ENCODE measurements around the gene ACTR8.
A peak's percentile ranks its signal among the peaks of the same experiment; 100 is the strongest.

Gene ACTR8

DNA sequence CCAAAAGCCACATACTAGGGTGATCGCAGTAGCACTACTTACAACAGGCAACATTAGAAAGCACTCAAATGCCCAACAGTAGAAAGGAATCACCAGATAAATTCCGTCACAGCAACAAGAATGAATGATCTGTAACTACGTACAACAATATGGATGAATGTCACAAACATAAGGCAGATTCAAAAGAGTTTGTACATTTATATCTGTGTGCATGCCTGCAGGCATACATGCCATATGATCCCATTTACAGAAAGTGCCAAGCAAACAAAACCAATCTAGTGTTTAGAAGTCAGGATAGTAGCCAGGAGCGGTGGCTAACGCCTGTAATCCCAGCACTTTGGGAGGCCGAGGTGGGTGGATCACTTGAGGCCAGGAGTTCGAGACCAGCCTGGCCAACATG lies 32.0 kb downstream of the ACTR8 start:
- TF ChIP-seq, protein P1, sequence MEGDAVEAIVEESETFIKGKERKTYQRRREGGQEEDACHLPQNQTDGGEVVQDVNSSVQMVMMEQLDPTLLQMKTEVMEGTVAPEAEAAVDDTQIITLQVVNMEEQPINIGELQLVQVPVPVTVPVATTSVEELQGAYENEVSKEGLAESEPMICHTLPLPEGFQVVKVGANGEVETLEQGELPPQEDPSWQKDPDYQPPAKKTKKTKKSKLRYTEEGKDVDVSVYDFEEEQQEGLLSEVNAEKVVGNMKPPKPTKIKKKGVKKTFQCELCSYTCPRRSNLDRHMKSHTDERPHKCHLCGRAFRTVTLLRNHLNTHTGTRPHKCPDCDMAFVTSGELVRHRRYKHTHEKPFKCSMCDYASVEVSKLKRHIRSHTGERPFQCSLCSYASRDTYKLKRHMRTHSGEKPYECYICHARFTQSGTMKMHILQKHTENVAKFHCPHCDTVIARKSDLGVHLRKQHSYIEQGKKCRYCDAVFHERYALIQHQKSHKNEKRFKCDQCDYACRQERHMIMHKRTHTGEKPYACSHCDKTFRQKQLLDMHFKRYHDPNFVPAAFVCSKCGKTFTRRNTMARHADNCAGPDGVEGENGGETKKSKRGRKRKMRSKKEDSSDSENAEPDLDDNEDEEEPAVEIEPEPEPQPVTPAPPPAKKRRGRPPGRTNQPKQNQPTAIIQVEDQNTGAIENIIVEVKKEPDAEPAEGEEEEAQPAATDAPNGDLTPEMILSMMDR (conservative IDR thresholded peaks at IDR 0.05; ENCODE audit: low read depth, low read length): no peak

DNA sequence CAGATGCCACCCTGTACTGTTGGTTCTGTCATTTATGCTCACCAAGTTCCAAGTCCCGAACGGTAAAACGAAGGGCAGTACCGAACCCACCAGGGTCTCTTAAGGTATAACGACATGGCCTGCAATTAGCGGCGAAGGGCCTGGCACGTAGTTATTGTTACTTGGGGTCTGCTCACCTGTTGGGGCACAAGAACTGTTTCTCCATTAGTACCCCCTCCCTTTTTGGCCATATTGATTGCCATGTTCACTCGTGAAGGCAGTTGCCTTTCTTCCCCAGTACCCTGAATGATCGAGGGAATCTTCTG lies 35.1 kb downstream of the ACTR8 start:
- TF ChIP-seq, protein P1 (conservative IDR thresholded peaks at IDR 0.05; ENCODE audit: low read depth, low read length): no peak
- no peak for DNase-seq (ENCODE audit: low read depth)
- H3K4me3 ChIP-seq (ENCODE audit: low read depth, low read length): no peak overlapping the region

More for the DNA sequence above, 32.0 kb downstream of the ACTR8 start:
- no peak for DNase-seq (ENCODE audit: low read depth)
- no peak overlapping the region for H3K4me3 ChIP-seq (ENCODE audit: low read depth, low read length)

DNA sequence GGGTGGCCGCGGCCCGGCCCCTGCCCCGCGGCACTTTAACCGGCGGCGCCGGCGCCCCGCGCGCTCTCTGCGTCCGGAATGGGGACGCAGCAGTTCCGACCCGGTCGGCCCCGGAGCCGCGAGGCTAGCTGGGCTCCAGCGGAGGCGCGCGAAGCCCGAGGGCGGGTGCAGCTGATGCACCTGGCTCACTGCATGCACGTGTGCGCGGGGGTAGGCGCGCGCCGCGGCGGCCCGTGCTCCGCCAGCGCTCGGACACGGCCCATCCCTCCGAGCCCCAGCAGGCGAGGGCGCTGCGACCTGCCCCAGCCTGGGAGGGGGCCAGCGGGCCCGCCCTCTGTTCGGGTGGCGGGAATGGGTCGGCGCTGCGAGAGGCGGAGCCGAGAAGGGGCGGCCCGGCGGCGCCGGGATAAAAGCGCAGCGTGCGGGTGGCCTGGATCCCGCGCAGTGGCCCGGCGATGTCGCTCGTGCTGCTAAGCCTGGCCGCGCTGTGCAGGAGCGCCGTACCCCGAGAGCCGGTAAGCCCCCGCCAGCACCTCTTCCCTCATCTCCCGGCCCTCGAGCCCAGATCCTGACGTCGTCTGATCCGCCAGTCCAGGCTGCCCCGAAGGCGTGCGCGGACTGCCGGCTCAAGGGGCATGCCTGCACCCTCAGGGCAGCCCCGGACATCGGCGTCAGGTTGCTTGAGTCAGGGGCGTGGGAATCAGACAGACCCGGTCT lies 35.7 kb downstream of the ACTR8 start, which contains the start of the genes CHDH and IL17RB:
Gene CHDH, minus strand, starts transcription at position 286 of the 717 bp plus-strand sequence. CDS start 22,411 bp downstream, outside the sequence.
Gene IL17RB, plus strand, starts transcription at position 435 of the 717 bp plus-strand sequence. Its CDS starts 21 bp downstream, at position 456.
- H3K4me3 ChIP-seq (ENCODE audit: low read depth, low read length): peak within 1 kb of the TSS; percentile 56
- DNase-seq (ENCODE audit: low read depth): no peak
- TF ChIP-seq, protein P1 (conservative IDR thresholded peaks at IDR 0.05; ENCODE audit: low read depth, low read length): no peak

DNA sequence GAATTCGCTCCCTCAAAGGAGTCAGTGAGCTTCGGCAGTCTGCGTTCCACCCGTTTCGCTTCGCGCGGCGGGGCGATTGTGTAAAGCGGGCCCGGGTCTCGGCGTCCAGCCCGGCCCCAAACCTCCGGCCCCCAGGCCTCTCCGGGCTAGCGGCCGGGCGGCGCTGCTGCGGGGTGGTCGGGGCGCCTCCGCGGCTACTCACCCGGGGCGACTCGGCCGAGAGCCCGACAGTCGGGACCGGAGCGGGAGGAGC lies 36.1 kb downstream of the ACTR8 start:
- H3K4me3 ChIP-seq (ENCODE audit: low read depth, low read length): peak overlapping the region; percentile 56
- TF ChIP-seq, protein P1 (conservative IDR thresholded peaks at IDR 0.05; ENCODE audit: low read depth, low read length): no peak
- no peak for DNase-seq (ENCODE audit: low read depth)

DNA sequence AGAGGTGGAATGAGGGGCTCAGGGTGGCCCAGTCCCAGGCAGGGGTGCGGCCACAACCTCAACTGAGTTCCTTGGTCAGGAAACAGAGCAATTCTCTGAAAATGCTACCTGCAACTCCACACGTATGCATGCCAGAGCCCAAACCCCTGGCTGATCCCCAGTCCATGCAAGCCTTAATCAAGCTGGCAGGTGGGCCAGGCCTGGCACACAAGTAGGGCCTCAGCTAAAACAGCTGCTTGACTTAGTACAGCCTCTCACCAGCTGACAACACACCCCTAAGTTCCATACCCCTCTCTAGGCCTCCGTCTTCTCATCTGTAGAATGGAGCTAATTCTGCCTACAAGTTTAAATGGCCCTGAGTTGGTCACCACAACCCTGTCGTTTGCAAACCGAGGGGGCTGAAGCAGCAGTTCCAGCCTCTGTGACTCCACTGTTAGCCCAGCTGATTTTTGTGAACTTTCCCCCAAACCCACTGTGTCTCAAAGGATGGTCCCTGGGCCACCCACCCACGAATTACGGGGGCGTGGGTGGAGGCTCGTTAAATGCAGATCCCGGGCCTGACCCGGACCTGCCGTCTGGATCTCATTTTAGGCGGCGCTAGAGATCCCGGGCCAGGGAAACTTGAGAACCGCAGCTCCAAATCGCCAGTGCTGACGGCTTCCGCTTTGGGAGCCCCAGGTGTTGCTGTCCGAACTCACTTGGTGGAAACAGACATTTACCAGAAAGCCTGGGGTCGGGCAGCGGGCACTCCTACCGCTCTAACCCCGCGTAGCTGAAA lies 36.7 kb downstream of the ACTR8 start:
- peak overlapping the region; percentile 56 for H3K4me3 ChIP-seq (ENCODE audit: low read depth, low read length)
- TF ChIP-seq, protein P1 (conservative IDR thresholded peaks at IDR 0.05; ENCODE audit: low read depth, low read length): peak; percentile 46
- peak; percentile 41 for DNase-seq (ENCODE audit: low read depth)

DNA sequence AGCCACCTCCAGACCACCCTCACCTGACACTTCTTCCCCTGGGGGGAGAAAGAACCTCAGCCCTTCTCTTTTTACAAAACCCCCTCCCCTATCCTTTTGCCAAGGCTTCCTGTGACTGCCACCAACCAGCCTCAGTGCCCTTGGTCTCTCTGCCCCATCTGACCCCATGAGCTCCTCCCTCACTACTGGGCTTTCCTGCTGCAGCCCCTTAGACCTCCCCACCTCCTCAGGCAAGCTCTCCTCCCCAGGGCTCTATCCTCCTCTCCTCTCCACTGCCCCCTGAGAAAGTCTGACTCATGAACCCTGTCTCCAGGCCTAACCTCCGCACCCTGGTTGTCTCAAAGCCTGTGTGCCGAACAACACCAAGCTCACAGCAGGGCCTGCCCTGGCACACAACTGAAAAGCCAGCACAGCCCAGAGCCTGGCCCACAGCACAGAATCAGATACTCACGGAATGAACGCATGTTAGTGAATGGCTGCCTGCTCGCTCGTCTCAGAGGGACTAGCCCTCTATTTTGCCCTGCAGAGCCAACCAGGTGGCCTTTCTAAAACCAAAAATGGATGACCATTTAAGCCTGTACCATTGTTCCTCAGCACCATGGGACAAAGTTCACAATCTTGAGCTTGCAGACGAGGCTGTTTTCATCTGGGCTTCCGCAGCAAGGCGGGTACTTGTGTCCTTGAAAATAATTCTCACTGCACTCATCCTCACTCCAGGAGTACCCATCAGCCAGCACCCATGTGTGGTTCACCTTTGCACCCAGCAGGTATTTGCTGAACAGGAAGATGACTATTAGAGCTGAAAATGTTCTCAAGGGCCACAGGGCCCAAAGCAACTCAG lies 37.5 kb downstream of the ACTR8 start:
- no peak for DNase-seq (ENCODE audit: low read depth)
- H3K4me3 ChIP-seq (ENCODE audit: low read depth, low read length): no peak overlapping the region
- TF ChIP-seq, protein P1 (conservative IDR thresholded peaks at IDR 0.05; ENCODE audit: low read depth, low read length): no peak
